Osteoblast (primary cell): Measurements from ENCODE around the gene ANKH. TPM values are rescaled to one million over a fixed set of nuclear protein-coding genes. Genes with fewer than 3 reads are reported as not detected.

ENCODE experiments used
- DNase-seq: peaks from one replicate; pipeline ENCODE4 v3.0.0; 2011; ENCODE audit warnings: low spot score, mixed read lengths; ENCODE audit not compliant: insufficient read length; ENCODE audit errors: missing footprints
- H2AFZ ChIP-seq: 2 replicates; pipeline ENCODE4 v1.6.0; 2011; ENCODE audit warnings: mild to moderate bottlenecking, low read length
- H3K27ac ChIP-seq: 2 replicates; pipeline ENCODE4 v1.5.1; 2011; ENCODE audit warnings: mild to moderate bottlenecking, low read depth, low read length, moderate library complexity
- H3K27me3 ChIP-seq: 2 replicates; pipeline ENCODE4 v1.6.0; 2012; ENCODE audit warnings: mild to moderate bottlenecking, control low read depth, inconsistent platforms, low read length, moderate library complexity; ENCODE audit not compliant: insufficient read depth
- H3K36me3 ChIP-seq: 2 replicates; pipeline ENCODE4 v1.5.1; 2011; ENCODE audit warnings: mild to moderate bottlenecking, low read length, control low read depth, moderate library complexity; ENCODE audit not compliant: insufficient read depth
- H3K4me1 ChIP-seq: 2 replicates; pipeline ENCODE4 v1.5.1; 2011; ENCODE audit warnings: mild to moderate bottlenecking, low read length, control low read depth, moderate library complexity; ENCODE audit not compliant: insufficient read depth
- H3K4me2 ChIP-seq: 2 replicates; pipeline ENCODE4 v1.6.0; 2011; ENCODE audit warnings: mild to moderate bottlenecking, low read length; ENCODE audit not compliant: insufficient read depth
- H3K4me3 ChIP-seq: fragments of 200-600 bp; sonication (generic); 3 replicates; pipeline ENCODE4 v1.5.1; 2012; ENCODE audit warnings: mild to moderate bottlenecking, low read length, inconsistent platforms; ENCODE audit not compliant: insufficient read depth
- H3K79me2 ChIP-seq: 2 replicates; pipeline ENCODE4 v1.6.0; 2012; ENCODE audit warnings: mild to moderate bottlenecking, low read length, control low read depth, inconsistent platforms; ENCODE audit not compliant: insufficient read depth
- H3K9me3 ChIP-seq: 2 replicates; pipeline ENCODE4 v1.5.1; 2011; ENCODE audit warnings: low read depth, low read length, control low read depth
- H4K20me1 ChIP-seq: 2 replicates; pipeline ENCODE4 v1.6.0; 2012; ENCODE audit warnings: mild to moderate bottlenecking, low read length, control low read depth; ENCODE audit not compliant: insufficient read depth
- CTCF ChIP-seq: IDR thresholded peaks from 2 replicates; pipeline ENCODE4 v1.5.1; 2011; ENCODE audit warnings: mild to moderate bottlenecking, low read depth, low read length, moderate library complexity; ENCODE audit errors: extremely low read depth
- total RNA-seq: library from RNA; depleted of rRNA; stranded (reverse); fragments of >200 nt; gene quantifications from 2 replicates; pipeline ENCODE4 v1.2.3, GENCODE V29; 2012

The ANKH gene
- total RNA-seq, 1 donor: 125 TPM

GRCh38 chr5:14752497-14753071, 119.0 kb downstream of the ANKH start:
- Histone ChIP-seq H4K20me1 (no peaks in the 10 kb centered on the region), H3K27me3 (no peaks in the 10 kb centered on the region), H2AFZ (no peak overlapping the region), H3K9me3 (no peaks in the 10 kb centered on the region), H3K36me3 (peaks cover 59% of the 10 kb centered on the region), H3K4me1 (no peaks in the 10 kb centered on the region), H3K4me3 (no peak overlapping the region), H3K4me2 (no peak overlapping the region), H3K79me2 (no peaks in the 10 kb centered on the region), H3K27ac (no peak overlapping the region)
- TF ChIP-seq CTCF: no peak
- no peak for DNase-seq

GRCh38 chr5:14750712-14751111, 120.9 kb downstream of the ANKH start:
- H3K4me2 ChIP-seq: no peak overlapping the region
- H3K79me2 ChIP-seq: no peaks in the 10 kb centered on the region
- H3K27ac ChIP-seq: no peak overlapping the region
- DNase-seq: no peak
- H3K9me3 ChIP-seq: no peaks in the 10 kb centered on the region
- no peak overlapping the region for H2AFZ ChIP-seq
- H3K4me1 ChIP-seq: no peaks in the 10 kb centered on the region
- TF ChIP-seq CTCF: no peak
- H3K36me3 ChIP-seq: peaks cover 71% of the 10 kb centered on the region
- H3K4me3 ChIP-seq: no peak overlapping the region
- H4K20me1 ChIP-seq: no peaks in the 10 kb centered on the region
- H3K27me3 ChIP-seq: no peaks in the 10 kb centered on the region

GRCh38 chr5:14749579-14750101, 121.9 kb downstream of the ANKH start:
- Histone ChIP-seq H3K4me2 (no peak overlapping the region), H3K4me3 (no peak overlapping the region)
- DNase-seq: no peak

More at GRCh38 chr5:14749579-14750101, 121.9 kb downstream of the ANKH start:
- Histone ChIP-seq H3K79me2 (no peaks in the 10 kb centered on the region), H3K27ac (no peak overlapping the region), H4K20me1 (no peaks in the 10 kb centered on the region), H3K9me3 (no peaks in the 10 kb centered on the region), H3K27me3 (no peaks in the 10 kb centered on the region), H3K36me3 (peaks cover 72% of the 10 kb centered on the region), H2AFZ (no peak overlapping the region), H3K4me1 (peaks cover under 1% of the 10 kb centered on the region)
- TF ChIP-seq CTCF: no peak
